ENCODE results near the gene TFF2.

Gene TFF2

GRCh38 chr21:42306366-42307035 lies 44.3 kb downstream of the TFF2 start:
- TF ChIP-seq SPI1 (IDR thresholded peaks at IDR 0.05; ENCODE audit: low read depth, low read length) (no peak), TAF1 (IDR thresholded peaks at IDR 0.05; ENCODE audit: low read depth, low read length) (no peak), PAX5 (IDR thresholded peaks at IDR 0.05; ENCODE audit: insufficient read depth, low read length, severe bottlenecking) (no peak), POU2F2 (IDR thresholded peaks at IDR 0.05; ENCODE audit: low read depth, low read length) (no peak)
- DNase-seq (ENCODE audit: insufficient read length, low spot score) (no peak), FAIRE-seq (no peak)

- no peak for FAIRE-seq
- no peak for DNase-seq (ENCODE audit: insufficient read length, low spot score)
- no peak for TF ChIP-seq POLR2AphosphoS5 (IDR thresholded peaks at IDR 0.05; ENCODE audit: low read depth, low read length)
- TF ChIP-seq POU2F2 (IDR thresholded peaks at IDR 0.05; ENCODE audit: low read depth, low read length): no peak
- no peak for TF ChIP-seq PAX5 (IDR thresholded peaks at IDR 0.05; ENCODE audit: insufficient read depth, low read length, severe bottlenecking)
- TF ChIP-seq POLR2A (IDR thresholded peaks at IDR 0.05; ENCODE audit: low read depth, low read length): no peak
- no peak for TF ChIP-seq TAF1 (IDR thresholded peaks at IDR 0.05; ENCODE audit: low read depth, low read length)
- TF ChIP-seq SPI1 (IDR thresholded peaks at IDR 0.05; ENCODE audit: low read depth, low read length): no peak
Observed at GRCh38 chr21:42305707-42306147, 45.1 kb downstream of the TFF2 start.

- no peak for TF ChIP-seq POLR2A (IDR thresholded peaks at IDR 0.05; ENCODE audit: low read depth, low read length)
- TF ChIP-seq POLR2AphosphoS5 (IDR thresholded peaks at IDR 0.05; ENCODE audit: low read depth, low read length): no peak
- TF ChIP-seq SPI1 (IDR thresholded peaks at IDR 0.05; ENCODE audit: low read depth, low read length): no peak
- TF ChIP-seq PAX5 (IDR thresholded peaks at IDR 0.05; ENCODE audit: insufficient read depth, low read length, severe bottlenecking): no peak
- TF ChIP-seq POU2F2 (IDR thresholded peaks at IDR 0.05; ENCODE audit: low read depth, low read length): no peak
- no peak for TF ChIP-seq TAF1 (IDR thresholded peaks at IDR 0.05; ENCODE audit: low read depth, low read length)
- DNase-seq (ENCODE audit: insufficient read length, low spot score): no peak
- FAIRE-seq: no peak
Observed at GRCh38 chr21:42304556-42305454, 46.0 kb downstream of the TFF2 start.

- TF ChIP-seq POLR2AphosphoS5 (IDR thresholded peaks at IDR 0.05; ENCODE audit: low read depth, low read length) (no peak), TAF1 (IDR thresholded peaks at IDR 0.05; ENCODE audit: low read depth, low read length) (no peak), SPI1 (IDR thresholded peaks at IDR 0.05; ENCODE audit: low read depth, low read length) (no peak), PAX5 (IDR thresholded peaks at IDR 0.05; ENCODE audit: insufficient read depth, low read length, severe bottlenecking) (no peak), POLR2A (IDR thresholded peaks at IDR 0.05; ENCODE audit: low read depth, low read length) (no peak), POU2F2 (IDR thresholded peaks at IDR 0.05; ENCODE audit: low read depth, low read length) (no peak)
- FAIRE-seq (no peak), DNase-seq (ENCODE audit: insufficient read length, low spot score) (no peak)
Observed at GRCh38 chr21:42303443-42303842, 47.4 kb downstream of the TFF2 start.

GRCh38 chr21:42302794-42303193 lies 48.0 kb downstream of the TFF2 start:
- no peak for TF ChIP-seq POLR2A (IDR thresholded peaks at IDR 0.05; ENCODE audit: low read depth, low read length)
- no peak for TF ChIP-seq PAX5 (IDR thresholded peaks at IDR 0.05; ENCODE audit: insufficient read depth, low read length, severe bottlenecking)
- no peak for TF ChIP-seq TAF1 (IDR thresholded peaks at IDR 0.05; ENCODE audit: low read depth, low read length)
- TF ChIP-seq SPI1 (IDR thresholded peaks at IDR 0.05; ENCODE audit: low read depth, low read length): no peak
- TF ChIP-seq POU2F2 (IDR thresholded peaks at IDR 0.05; ENCODE audit: low read depth, low read length): no peak
- no peak for TF ChIP-seq POLR2AphosphoS5 (IDR thresholded peaks at IDR 0.05; ENCODE audit: low read depth, low read length)
- DNase-seq (ENCODE audit: insufficient read length, low spot score) (no peak), FAIRE-seq (no peak)

- DNase-seq (ENCODE audit: insufficient read length, low spot score) (no peak), FAIRE-seq (no peak)
- TF ChIP-seq PAX5 (IDR thresholded peaks at IDR 0.05; ENCODE audit: insufficient read depth, low read length, severe bottlenecking) (no peak), POLR2A (IDR thresholded peaks at IDR 0.05; ENCODE audit: low read depth, low read length) (no peak), SPI1 (IDR thresholded peaks at IDR 0.05; ENCODE audit: low read depth, low read length) (no peak), POLR2AphosphoS5 (IDR thresholded peaks at IDR 0.05; ENCODE audit: low read depth, low read length) (no peak), POU2F2 (IDR thresholded peaks at IDR 0.05; ENCODE audit: low read depth, low read length) (no peak), TAF1 (IDR thresholded peaks at IDR 0.05; ENCODE audit: low read depth, low read length) (no peak)
Observed at GRCh38 chr21:42302076-42302650, 48.6 kb downstream of the TFF2 start.

- no peak for DNase-seq (ENCODE audit: insufficient read length, low spot score)
- no peak for FAIRE-seq
- no peak for TF ChIP-seq PAX5 (IDR thresholded peaks at IDR 0.05; ENCODE audit: insufficient read depth, low read length, severe bottlenecking)
Observed at GRCh38 chr21:42301371-42302075, 49.3 kb downstream of the TFF2 start.

GRCh38 chr21:42300956-42301355 lies 49.8 kb downstream of the TFF2 start:
- FAIRE-seq: no peak
- TF ChIP-seq POU2F2 (IDR thresholded peaks at IDR 0.05; ENCODE audit: low read depth, low read length) (no peak), POLR2A (IDR thresholded peaks at IDR 0.05; ENCODE audit: low read depth, low read length) (no peak), PAX5 (IDR thresholded peaks at IDR 0.05; ENCODE audit: insufficient read depth, low read length, severe bottlenecking) (no peak), SPI1 (IDR thresholded peaks at IDR 0.05; ENCODE audit: low read depth, low read length) (no peak), POLR2AphosphoS5 (IDR thresholded peaks at IDR 0.05; ENCODE audit: low read depth, low read length) (no peak), TAF1 (IDR thresholded peaks at IDR 0.05; ENCODE audit: low read depth, low read length) (no peak)
- DNase-seq (ENCODE audit: insufficient read length, low spot score): no peak

GRCh38 chr21:42300045-42300583 lies 50.7 kb downstream of the TFF2 start:
- DNase-seq (ENCODE audit: insufficient read length, low spot score) (no peak), FAIRE-seq (no peak)
- TF ChIP-seq POLR2AphosphoS5 (IDR thresholded peaks at IDR 0.05; ENCODE audit: low read depth, low read length) (no peak), POU2F2 (IDR thresholded peaks at IDR 0.05; ENCODE audit: low read depth, low read length) (no peak), SPI1 (IDR thresholded peaks at IDR 0.05; ENCODE audit: low read depth, low read length) (no peak), TAF1 (IDR thresholded peaks at IDR 0.05; ENCODE audit: low read depth, low read length) (no peak), PAX5 (IDR thresholded peaks at IDR 0.05; ENCODE audit: insufficient read depth, low read length, severe bottlenecking) (no peak), POLR2A (IDR thresholded peaks at IDR 0.05; ENCODE audit: low read depth, low read length) (no peak)

Measured in GM12891 (cell line).